Activated CD8-positive, alpha-beta T cell treated with anti-CD3 and anti-CD28 coated beads for 36 hours (primary cell): ENCODE measurements around the gene PPWD1. TPM values are rescaled to one million over a fixed set of nuclear protein-coding genes. Genes with fewer than 3 reads are reported as not detected.

ENCODE experiments used
- ATAC-seq: fragments of 200-7000 bp; cut with Tn5 transposase; one replicate; pipeline ENCODE4 v1.10.0; 2021; ENCODE audit warnings: mild to moderate bottlenecking, moderate library complexity
- CTCF ChIA-PET: fragments of 350-600 bp; sonication (Branson Sonifier 250); formaldehyde crosslinking; loops from one replicate; lab custom pipeline; 2021; ENCODE audit warnings: antibody characterized with exemption; lab: Charles Lee
- POLR2A ChIA-PET: fragments of 350-600 bp; sonication (Branson Sonifier 250); formaldehyde crosslinking; loops from one replicate; lab custom pipeline; 2021; ENCODE audit warnings: antibody characterized with exemption; lab: Charles Lee
- DNase-seq: peaks from one replicate; pipeline ENCODE4 v3.0.0-alpha.2; 2020
- H3K27ac Mint-ChIP-seq: one replicate; pipeline ENCODE4 v1.8.0; 2021; ENCODE audit warnings: mild to moderate bottlenecking, mixed read lengths
- H3K27me3 Mint-ChIP-seq: one replicate; pipeline ENCODE4 v1.8.0; 2021; ENCODE audit warnings: mixed read lengths
- H3K36me3 Mint-ChIP-seq: one replicate; pipeline ENCODE4 v1.8.0; 2021; ENCODE audit warnings: low read depth, mixed read lengths
- H3K4me1 Mint-ChIP-seq: one replicate; pipeline ENCODE4 v1.8.0; 2021; ENCODE audit warnings: low read depth, mixed read lengths
- H3K4me3 Mint-ChIP-seq: one replicate; pipeline ENCODE4 v1.8.0; 2021; ENCODE audit warnings: mild to moderate bottlenecking, moderate library complexity, mixed read lengths
- H3K9me3 Mint-ChIP-seq: one replicate; pipeline ENCODE4 v1.8.0; 2021; ENCODE audit warnings: mixed read lengths
- intact Hi-C: fragments of 100-400 bp; cut with micrococcal nuclease; formaldehyde crosslinking; loops from one replicate; pipeline ENCODE4 v1.10.0; 2022
- total RNA-seq, 2 experiments: library from RNA; stranded (reverse); gene quantifications; one replicate each; pipeline ENCODE4 v1.2.3, GENCODE V29; 2021
- TF ChIP-seq, protein P1 (sequence below): fragments of 200-600 bp; IDR thresholded peaks from one replicate; pipeline ENCODE4 v1.8.0; 2022; ENCODE audit warnings: antibody characterized with exemption, mild to moderate bottlenecking

The PPWD1 gene
- total RNA-seq, 2 experiments from 2014 or later: 33.8 to 37.8 TPM

DNA sequence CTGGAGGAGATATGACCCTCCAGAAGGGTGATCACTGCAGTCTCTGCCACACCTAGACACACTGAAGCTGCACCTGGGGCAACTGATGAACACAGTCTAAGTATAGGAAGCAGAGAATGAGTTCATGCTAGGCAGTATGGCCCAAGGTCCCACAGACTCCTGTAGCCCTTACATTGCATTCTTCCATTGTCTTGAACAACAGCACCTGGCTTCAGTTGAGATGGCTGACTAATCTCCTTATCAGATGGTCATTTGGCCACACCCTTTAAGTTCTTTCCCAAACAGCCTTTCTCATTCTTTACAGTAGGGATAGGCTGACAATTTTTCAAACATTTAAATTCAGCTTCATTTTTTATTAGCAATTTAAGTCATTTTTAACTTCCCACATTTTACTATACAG, 23.3 kb upstream of the PPWD1 start:
- POLR2A ChIA-PET: interaction anchor here (0.7 kb wide), 1 partner anchor 18 kb away, joined by 3 read pairs; no protein-coding TSS in a partner anchor
- intact Hi-C loops: no loop called here

DNA sequence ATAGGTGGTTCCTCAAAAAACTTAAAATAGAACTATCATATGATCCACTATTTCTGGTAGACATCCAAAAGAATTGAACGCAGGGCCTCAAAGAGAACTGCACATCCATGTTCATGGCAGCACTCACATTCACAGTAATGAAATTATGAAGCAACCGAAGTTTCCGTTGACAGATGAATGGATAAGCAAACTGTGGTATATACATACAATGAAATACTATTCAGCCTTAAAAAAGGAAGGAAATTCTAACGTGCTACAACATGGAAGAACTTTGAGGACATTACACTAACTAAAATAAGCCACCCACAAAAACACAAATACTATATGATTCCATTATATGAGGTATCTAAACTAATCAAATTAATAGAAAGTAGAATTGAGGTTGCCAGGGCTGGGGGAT, 18.6 kb upstream of the PPWD1 start:
- intact Hi-C loops: no loop called here
- TF ChIP-seq, protein P1, sequence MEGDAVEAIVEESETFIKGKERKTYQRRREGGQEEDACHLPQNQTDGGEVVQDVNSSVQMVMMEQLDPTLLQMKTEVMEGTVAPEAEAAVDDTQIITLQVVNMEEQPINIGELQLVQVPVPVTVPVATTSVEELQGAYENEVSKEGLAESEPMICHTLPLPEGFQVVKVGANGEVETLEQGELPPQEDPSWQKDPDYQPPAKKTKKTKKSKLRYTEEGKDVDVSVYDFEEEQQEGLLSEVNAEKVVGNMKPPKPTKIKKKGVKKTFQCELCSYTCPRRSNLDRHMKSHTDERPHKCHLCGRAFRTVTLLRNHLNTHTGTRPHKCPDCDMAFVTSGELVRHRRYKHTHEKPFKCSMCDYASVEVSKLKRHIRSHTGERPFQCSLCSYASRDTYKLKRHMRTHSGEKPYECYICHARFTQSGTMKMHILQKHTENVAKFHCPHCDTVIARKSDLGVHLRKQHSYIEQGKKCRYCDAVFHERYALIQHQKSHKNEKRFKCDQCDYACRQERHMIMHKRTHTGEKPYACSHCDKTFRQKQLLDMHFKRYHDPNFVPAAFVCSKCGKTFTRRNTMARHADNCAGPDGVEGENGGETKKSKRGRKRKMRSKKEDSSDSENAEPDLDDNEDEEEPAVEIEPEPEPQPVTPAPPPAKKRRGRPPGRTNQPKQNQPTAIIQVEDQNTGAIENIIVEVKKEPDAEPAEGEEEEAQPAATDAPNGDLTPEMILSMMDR: no peak
- Mint-ChIP-seq H3K4me3 (no peak overlapping the region), H3K27ac (no peak overlapping the region), H3K9me3 (no peaks in the 10 kb centered on the region), H3K27me3 (no peaks in the 10 kb centered on the region), H3K36me3 (peaks cover 62% of the 10 kb centered on the region), H3K4me1 (peaks cover 3% of the 10 kb centered on the region)
- ChIA-PET POLR2A (interaction anchor here (0.7 kb wide), 1 partner anchor 617 kb away, joined by 4 read pairs; no protein-coding TSS in a partner anchor), CTCF (interaction anchor here (0.9 kb wide), 1 partner anchor 14 kb away, joined by 3 read pairs; no protein-coding TSS in a partner anchor)
- ATAC-seq (no peak), DNase-seq (no peak)

More for the DNA sequence above, 23.3 kb upstream of the PPWD1 start:
- no peak overlapping the region for H3K27ac Mint-ChIP-seq
- no peaks in the 10 kb centered on the region for H3K9me3 Mint-ChIP-seq
- peaks cover 3% of the 10 kb centered on the region for H3K4me1 Mint-ChIP-seq
- H3K27me3 Mint-ChIP-seq: no peaks in the 10 kb centered on the region
- peaks cover 60% of the 10 kb centered on the region for H3K36me3 Mint-ChIP-seq
- DNase-seq (no peak), ATAC-seq (no peak)
- TF ChIP-seq, protein P1: no peak
- CTCF ChIA-PET: no interaction called here
- no peak overlapping the region for H3K4me3 Mint-ChIP-seq

DNA sequence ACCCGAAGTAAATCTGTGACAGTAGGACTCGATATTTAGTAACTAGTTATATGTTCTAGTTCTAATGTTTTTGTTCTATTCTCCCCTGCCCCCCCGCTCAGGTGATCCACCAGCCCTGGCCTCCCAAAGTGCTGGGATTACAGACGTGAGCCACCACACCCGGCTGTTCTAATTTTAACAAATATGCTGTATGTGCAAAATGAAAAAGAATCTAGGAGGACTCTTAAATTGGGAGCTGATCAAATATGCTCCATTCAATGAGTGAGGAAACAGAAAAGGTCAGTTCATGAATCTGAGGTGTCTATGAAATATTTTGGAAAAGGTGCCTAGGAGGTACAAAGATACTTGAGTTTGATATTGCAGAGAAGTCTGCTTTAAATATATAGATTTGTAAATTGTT, 17.0 kb upstream of the PPWD1 start:
- no peak overlapping the region for H3K4me3 Mint-ChIP-seq
- ATAC-seq: no peak
- CTCF ChIA-PET: interaction anchor here (1.1 kb wide), 1 partner anchor 16 kb away, joined by 3 read pairs; no protein-coding TSS in a partner anchor

DNA sequence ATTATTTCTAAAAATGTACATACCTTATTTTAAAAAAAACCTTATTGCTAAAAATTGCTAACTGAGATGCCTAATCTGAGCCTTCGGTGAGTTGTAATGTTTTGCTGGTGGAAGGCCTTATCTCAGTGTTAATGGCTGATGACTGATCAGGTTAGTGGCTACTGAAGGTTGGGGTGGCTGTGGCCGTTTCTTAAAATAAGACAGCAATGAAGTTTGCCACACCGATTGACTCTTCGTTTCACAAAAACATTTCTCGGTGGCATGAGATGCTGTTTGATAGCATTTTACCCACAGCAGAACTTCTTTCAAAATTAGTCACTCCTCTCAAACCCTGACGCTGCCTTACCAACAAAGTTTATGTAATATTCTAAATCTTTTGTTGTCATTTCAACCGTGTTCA, 14.8 kb upstream of the PPWD1 start:
- Mint-ChIP-seq H3K4me3 (no peak overlapping the region), H3K4me1 (peaks cover 3% of the 10 kb centered on the region), H3K27me3 (no peaks in the 10 kb centered on the region), H3K9me3 (no peaks in the 10 kb centered on the region), H3K27ac (no peak overlapping the region), H3K36me3 (peaks cover 64% of the 10 kb centered on the region)
- ATAC-seq: peak; percentile 13
- no peak for DNase-seq
- ChIA-PET CTCF (no interaction called here), POLR2A (no interaction called here)
- TF ChIP-seq, protein P1: no peak
- intact Hi-C loops: no loop called here

More for the DNA sequence above, 17.0 kb upstream of the PPWD1 start:
- no peak for DNase-seq
- intact Hi-C loops: no loop called here
- peaks cover 68% of the 10 kb centered on the region for H3K36me3 Mint-ChIP-seq
- H3K27ac Mint-ChIP-seq: no peak overlapping the region
- no peaks in the 10 kb centered on the region for H3K9me3 Mint-ChIP-seq
- TF ChIP-seq, protein P1: no peak
- peaks cover 3% of the 10 kb centered on the region for H3K4me1 Mint-ChIP-seq
- POLR2A ChIA-PET: no interaction called here
- H3K27me3 Mint-ChIP-seq: no peaks in the 10 kb centered on the region

DNA sequence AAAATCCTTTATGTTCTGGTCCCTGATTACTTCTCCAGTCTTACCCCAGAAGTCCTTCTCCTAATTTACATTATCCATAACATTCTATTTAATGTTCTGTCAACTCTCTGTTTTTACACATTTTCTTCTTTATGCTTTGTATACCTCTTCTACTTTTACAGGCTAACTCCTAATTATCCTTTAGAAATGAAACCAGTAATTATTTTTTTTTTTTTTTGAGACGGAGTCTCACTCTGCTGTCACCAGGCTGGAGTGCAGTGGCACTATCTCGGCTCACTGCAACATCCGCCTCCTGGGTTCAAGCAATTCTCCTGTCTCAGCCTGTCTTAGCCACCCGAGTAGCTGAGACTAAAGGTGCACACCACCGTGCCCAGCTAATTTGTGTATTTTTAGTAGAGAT, 9.2 kb upstream of the PPWD1 start:
- TF ChIP-seq, protein P1: no peak
- H3K36me3 Mint-ChIP-seq: peaks cover 63% of the 10 kb centered on the region

More for the DNA sequence above, 9.2 kb upstream of the PPWD1 start:
- ChIA-PET POLR2A (interaction anchor here (4.5 kb wide), 1 partner anchor 9 kb away, joined by 19 read pairs; the partner anchor contains the start of genes CENPK and PPWD1), CTCF (no interaction called here)
- intact Hi-C loops: no loop called here
- Mint-ChIP-seq H3K27ac (no peak overlapping the region), H3K9me3 (no peaks in the 10 kb centered on the region), H3K4me3 (no peak overlapping the region), H3K4me1 (peaks cover 2% of the 10 kb centered on the region), H3K27me3 (no peaks in the 10 kb centered on the region)
- ATAC-seq: no peak
- no peak for DNase-seq
